ENCODE data around the gene METRNL.

The METRNL gene

DNA sequence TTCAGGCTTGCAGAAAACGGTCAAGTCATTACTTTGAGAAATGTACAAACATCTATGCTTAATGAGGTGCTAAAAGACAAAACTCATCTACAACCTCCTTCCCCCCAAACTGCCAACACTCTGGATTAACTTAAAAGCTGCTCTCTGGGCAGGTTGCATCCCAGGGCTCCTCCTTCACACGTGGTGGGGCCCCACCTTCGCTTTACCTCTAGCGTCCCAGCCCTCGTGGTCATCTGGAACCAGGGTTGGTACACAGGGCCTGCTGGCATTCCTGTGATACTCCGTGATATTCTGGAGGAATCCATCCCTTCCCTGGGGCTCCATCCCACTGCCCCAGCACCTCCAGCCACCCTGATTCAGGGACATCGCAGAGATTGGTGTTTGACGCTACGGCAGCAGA lies 4.8 kb downstream of the METRNL start:
- Histone ChIP-seq H3K4me1 (ENCODE audit: insufficient read depth, low read length) (peaks cover 11% of the 10 kb centered on the region), H3K36me3 (ENCODE audit: insufficient read depth, low read depth, low read length) (no peaks in the 10 kb centered on the region), H3K27me3 (ENCODE audit: insufficient read depth, low read length) (peaks cover 26% of the 10 kb centered on the region), H3K9me3 (ENCODE audit: insufficient read depth, low read depth, low read length) (no peaks in the 10 kb centered on the region), H3K27ac (ENCODE audit: low read length) (no peak overlapping the region), H3K9ac (ENCODE audit: low read depth, low read length) (0 out of 2 replicates have a peak overlapping the region, but pooled peaks have one; percentile 65), H3K4me3 (ENCODE audit: low read length) (no peak overlapping the region)

DNA sequence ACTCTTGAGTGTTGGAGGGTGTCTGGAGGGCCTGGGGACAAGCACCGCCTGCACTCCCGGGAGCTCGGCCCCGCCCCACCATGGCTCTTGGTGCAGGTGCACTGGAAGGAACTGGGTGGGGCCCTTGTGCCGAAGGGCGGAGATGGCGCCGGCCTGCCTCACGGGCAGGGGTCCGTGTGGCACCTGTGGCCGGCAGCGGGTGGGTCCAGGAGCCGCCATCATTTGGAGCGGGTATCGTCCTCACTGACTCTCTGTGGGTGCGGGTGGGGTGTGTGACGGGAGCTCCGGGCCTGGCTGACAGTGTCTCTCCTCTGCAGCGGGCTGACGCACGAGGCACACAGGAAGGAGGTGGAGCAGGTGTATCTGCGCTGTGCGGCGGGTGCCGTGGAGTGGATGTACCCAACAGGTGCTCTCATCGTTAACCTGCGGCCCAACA lies 5.2 kb downstream of the METRNL start:
- peaks cover 11% of the 10 kb centered on the region for H3K4me1 ChIP-seq (ENCODE audit: insufficient read depth, low read length)
- H3K4me3 ChIP-seq (ENCODE audit: low read length): no peak overlapping the region
- H3K36me3 ChIP-seq (ENCODE audit: insufficient read depth, low read depth, low read length): no peaks in the 10 kb centered on the region
- H3K27ac ChIP-seq (ENCODE audit: low read length): no peak overlapping the region
- peaks cover 26% of the 10 kb centered on the region for H3K27me3 ChIP-seq (ENCODE audit: insufficient read depth, low read length)
- no peak overlapping the region for H3K9ac ChIP-seq (ENCODE audit: low read depth, low read length)
- H3K9me3 ChIP-seq (ENCODE audit: insufficient read depth, low read depth, low read length): no peaks in the 10 kb centered on the region

DNA sequence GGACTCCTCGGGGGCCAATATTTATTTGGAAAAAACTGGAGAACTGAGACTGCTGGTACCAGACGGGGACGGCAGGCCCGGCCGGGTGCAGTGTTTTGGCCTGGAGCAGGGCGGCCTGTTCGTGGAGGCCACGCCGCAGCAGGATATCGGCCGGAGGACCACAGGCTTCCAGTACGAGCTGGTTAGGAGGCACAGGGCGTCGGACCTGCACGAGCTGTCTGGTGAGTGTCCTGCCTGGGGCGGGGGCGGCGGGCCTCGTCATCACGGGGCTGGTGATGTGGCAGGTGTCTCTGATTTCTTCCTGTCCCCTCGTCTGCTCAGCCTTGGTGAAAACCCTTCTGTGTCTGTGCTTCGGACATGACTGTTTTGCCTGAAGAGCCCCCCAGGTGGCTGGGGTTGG lies 5.7 kb downstream of the METRNL start:
- H3K4me1 ChIP-seq (ENCODE audit: insufficient read depth, low read length): peaks cover 11% of the 10 kb centered on the region

DNA sequence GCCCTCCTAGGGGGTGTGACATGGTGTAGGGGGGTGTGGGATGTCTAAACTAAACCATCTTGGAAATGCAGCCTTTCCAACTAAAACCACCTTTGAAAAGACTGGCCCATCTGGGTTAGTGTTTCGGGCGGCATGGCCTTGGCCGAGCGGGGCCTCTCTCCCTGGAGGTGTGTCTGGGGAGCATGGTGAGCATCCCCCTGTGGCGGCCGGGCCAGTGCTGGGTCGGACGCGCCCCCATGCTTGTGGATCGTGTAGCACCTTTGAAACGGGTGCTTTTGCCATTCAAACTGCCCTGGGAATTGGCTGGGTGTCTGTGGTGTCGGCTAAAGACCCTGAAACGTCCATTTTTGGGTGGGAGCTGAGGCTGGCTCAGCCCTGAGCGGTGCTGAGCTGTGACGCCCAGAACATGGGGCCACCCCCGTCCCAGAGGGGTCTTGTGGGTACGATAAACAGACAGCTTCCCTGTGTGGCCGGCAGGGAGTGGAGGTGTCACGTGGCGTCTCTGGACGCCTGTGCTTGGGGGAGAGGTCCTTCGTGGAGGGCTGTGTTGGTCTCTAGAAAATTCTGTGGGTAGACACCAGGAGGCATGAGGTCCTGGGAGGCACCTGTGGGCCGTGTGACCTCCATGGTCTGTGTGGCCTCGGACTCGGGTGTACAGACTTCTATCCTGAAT lies 6.3 kb downstream of the METRNL start:
- peaks cover 26% of the 10 kb centered on the region for H3K27me3 ChIP-seq (ENCODE audit: insufficient read depth, low read length)
- no peak overlapping the region for H3K27ac ChIP-seq (ENCODE audit: low read length)
- no peaks in the 10 kb centered on the region for H3K9me3 ChIP-seq (ENCODE audit: insufficient read depth, low read depth, low read length)
- no peak overlapping the region for H3K4me3 ChIP-seq (ENCODE audit: low read length)
- no peaks in the 10 kb centered on the region for H3K36me3 ChIP-seq (ENCODE audit: insufficient read depth, low read depth, low read length)
- H3K9ac ChIP-seq (ENCODE audit: low read depth, low read length): no peak overlapping the region
- H3K4me1 ChIP-seq (ENCODE audit: insufficient read depth, low read length): peaks cover 11% of the 10 kb centered on the region

More for the DNA sequence above, 5.7 kb downstream of the METRNL start:
- no peak overlapping the region for H3K9ac ChIP-seq (ENCODE audit: low read depth, low read length)
- H3K27ac ChIP-seq (ENCODE audit: low read length): no peak overlapping the region
- peaks cover 26% of the 10 kb centered on the region for H3K27me3 ChIP-seq (ENCODE audit: insufficient read depth, low read length)
- no peaks in the 10 kb centered on the region for H3K36me3 ChIP-seq (ENCODE audit: insufficient read depth, low read depth, low read length)
- H3K4me3 ChIP-seq (ENCODE audit: low read length): no peak overlapping the region
- H3K9me3 ChIP-seq (ENCODE audit: insufficient read depth, low read depth, low read length): no peaks in the 10 kb centered on the region

DNA sequence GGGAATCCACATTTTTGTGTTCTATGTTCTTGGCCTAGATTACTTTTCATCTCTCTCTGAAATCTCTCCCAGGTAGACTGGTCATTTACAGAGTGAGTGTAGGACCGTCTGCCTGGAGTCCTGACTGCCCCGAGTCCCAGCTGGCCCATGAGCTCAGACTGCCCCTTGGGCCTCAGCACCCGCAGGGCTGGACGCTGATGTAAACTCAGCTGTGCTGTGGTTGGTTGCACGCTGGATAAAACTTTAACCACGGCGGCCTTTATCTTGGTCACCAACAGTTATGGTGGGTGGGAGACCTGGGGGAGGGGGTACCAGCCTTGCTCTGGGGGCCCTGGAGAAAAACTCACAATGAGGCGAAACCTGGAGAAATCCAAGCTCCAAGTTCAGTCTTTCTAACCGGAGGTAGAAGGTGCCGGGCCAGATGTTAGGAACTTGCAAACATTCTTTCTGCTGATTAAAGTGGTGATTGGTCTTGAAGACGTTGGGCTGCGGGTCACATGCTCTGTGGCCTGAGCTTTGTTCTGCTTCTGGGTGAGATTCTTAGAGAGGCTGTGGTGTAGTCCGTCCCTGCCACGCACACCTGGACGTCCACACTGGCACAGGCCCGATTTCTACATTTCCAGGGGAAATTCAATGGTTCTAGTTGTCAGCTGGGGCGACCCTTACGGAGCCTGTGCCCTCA lies 6.9 kb downstream of the METRNL start:
- Histone ChIP-seq H3K4me1 (ENCODE audit: insufficient read depth, low read length) (peaks cover 11% of the 10 kb centered on the region), H3K27me3 (ENCODE audit: insufficient read depth, low read length) (peaks cover 19% of the 10 kb centered on the region), H3K9ac (ENCODE audit: low read depth, low read length) (no peak overlapping the region), H3K36me3 (ENCODE audit: insufficient read depth, low read depth, low read length) (no peaks in the 10 kb centered on the region), H3K9me3 (ENCODE audit: insufficient read depth, low read depth, low read length) (no peaks in the 10 kb centered on the region), H3K27ac (ENCODE audit: low read length) (no peak overlapping the region), H3K4me3 (ENCODE audit: low read length) (no peak overlapping the region)

DNA sequence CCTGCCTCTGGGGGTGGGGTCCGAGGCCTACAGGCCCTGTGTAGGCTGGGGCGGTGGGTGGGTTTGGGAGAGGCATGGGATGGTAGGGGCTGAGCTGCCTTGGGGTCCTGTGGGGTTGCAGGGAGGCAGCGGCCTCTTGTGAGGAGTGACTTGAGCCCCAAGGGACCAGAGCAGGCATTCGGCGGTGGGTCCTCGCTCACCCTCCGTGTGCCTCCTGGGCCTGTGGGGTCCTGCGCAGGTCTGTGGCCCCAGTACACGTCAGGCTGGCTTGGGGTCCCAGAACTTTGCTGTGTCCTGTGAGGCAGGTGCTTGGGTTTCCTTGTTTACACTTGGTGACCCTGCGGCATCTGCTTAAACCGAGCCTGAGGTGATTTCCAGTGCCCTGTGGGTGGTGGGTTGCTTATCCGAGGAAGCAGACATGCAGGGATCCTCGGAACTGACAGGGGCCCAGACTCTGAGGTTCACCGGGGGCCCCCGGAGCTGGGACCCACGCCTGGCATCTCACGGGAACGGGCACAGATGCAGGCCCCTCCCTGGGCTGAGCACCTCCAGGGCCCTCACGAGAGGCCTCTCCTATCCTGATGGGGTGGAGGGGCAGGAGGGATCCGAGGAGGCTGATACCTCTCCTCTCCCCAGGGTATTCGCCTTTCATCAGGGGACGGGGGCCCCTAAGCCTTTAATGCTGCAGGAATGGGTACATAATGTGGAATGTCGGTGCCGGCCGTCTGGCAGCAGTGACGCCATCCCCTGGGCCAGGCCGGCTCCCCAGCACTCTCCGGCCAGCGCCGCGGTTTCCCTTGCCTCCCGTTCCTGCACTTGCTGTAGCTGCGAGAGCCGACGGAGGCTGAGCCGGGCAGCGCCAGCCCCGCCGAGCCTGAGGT lies 7.7 kb downstream of the METRNL start:
- Histone ChIP-seq H3K27me3 (ENCODE audit: insufficient read depth, low read length) (peaks cover 11% of the 10 kb centered on the region), H3K27ac (ENCODE audit: low read length) (no peak overlapping the region), H3K9ac (ENCODE audit: low read depth, low read length) (no peak overlapping the region), H3K36me3 (ENCODE audit: insufficient read depth, low read depth, low read length) (no peaks in the 10 kb centered on the region), H3K4me3 (ENCODE audit: low read length) (no peak overlapping the region), H3K4me1 (ENCODE audit: insufficient read depth, low read length) (peaks cover 11% of the 10 kb centered on the region), H3K9me3 (ENCODE audit: insufficient read depth, low read depth, low read length) (no peaks in the 10 kb centered on the region)

DNA sequence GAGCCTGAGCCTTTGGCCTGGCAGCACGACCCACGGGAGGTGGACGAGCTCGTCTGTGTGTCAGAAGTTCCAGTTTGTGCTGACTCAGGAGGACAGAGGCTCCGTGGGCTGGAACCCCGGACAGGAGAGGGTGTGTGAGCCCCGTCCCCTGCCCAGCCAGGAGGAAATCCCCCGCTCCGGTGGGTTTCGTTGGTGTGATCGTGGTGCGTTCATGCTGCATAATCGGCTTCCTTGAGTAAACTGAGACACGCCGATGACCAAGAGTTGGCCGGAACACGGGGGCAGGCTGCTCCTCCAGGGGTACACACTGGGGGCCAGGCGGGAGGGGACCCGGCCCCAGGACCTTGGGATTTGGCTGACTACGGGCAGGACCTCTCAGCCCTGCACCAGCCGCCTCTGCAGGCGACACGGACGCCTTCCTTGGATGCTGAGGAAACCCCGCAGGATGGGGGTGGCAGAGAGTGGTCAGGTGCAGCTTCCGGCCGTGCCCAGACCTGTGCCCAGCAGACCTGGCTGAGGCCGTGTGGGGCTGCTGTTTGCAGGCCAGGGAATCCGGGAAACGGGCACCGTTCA lies 8.5 kb downstream of the METRNL start:
- H3K9me3 ChIP-seq (ENCODE audit: insufficient read depth, low read depth, low read length): no peaks in the 10 kb centered on the region
- H3K27ac ChIP-seq (ENCODE audit: low read length): no peak overlapping the region
- peaks cover 11% of the 10 kb centered on the region for H3K4me1 ChIP-seq (ENCODE audit: insufficient read depth, low read length)
- H3K27me3 ChIP-seq (ENCODE audit: insufficient read depth, low read length): peaks cover 6% of the 10 kb centered on the region; the same call in 1 of the 2 replicates
- no peak overlapping the region for H3K4me3 ChIP-seq (ENCODE audit: low read length)
- H3K9ac ChIP-seq (ENCODE audit: low read depth, low read length): no peak overlapping the region
- H3K36me3 ChIP-seq (ENCODE audit: insufficient read depth, low read depth, low read length): no peaks in the 10 kb centered on the region

DNA sequence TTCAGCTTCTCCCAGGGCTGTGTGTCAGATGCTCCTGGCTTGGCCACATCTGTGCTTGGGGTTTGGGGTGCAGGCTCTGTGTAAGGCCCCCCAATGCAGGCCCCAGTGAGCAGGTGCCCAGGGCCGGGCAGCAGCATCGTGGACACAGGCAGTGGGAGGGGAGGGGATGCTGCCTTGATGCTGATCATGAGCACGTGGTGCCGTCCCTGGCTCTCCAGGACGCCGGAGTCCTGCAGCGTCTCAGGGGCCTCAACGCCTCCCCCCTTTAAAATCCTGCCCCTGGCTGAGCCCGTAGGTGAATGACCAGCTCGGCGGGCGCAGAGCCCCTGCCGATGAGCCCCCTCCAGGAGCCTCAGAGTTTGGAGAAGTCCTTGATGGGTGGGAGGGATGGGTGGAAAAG lies 9.0 kb downstream of the METRNL start:
- no peak overlapping the region for H3K27ac ChIP-seq (ENCODE audit: low read length)
- no peak overlapping the region for H3K4me3 ChIP-seq (ENCODE audit: low read length)
- no peaks in the 10 kb centered on the region for H3K9me3 ChIP-seq (ENCODE audit: insufficient read depth, low read depth, low read length)
- peaks cover 9% of the 10 kb centered on the region for H3K4me1 ChIP-seq (ENCODE audit: insufficient read depth, low read length)
- H3K27me3 ChIP-seq (ENCODE audit: insufficient read depth, low read length): peaks cover 2% of the 10 kb centered on the region; the same call in 1 of the 2 replicates
- no peaks in the 10 kb centered on the region for H3K36me3 ChIP-seq (ENCODE audit: insufficient read depth, low read depth, low read length)
- no peak overlapping the region for H3K9ac ChIP-seq (ENCODE audit: low read depth, low read length)

DNA sequence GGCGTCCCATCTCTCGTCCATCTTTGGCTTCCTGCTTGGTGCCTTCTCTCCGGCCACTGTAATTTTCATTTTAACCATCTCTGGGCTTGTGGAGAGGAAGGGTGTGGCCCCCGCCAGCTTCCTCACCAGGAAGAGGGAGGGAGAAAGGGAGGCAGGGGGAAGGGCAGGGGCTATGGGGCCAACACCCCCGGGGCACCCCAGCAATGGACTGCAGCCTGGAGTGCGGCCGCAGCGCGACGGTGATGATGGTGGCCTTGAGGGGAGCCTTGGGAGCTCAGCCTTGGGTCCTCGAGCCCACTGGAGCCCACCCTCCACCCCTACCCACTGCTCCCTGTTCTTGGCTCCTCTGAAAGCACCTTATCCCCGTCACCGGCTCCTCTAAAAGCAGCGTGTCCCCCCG lies 9.5 kb downstream of the METRNL start:
- Histone ChIP-seq H3K9me3 (ENCODE audit: insufficient read depth, low read depth, low read length) (no peaks in the 10 kb centered on the region), H3K9ac (ENCODE audit: low read depth, low read length) (no peak overlapping the region), H3K4me1 (ENCODE audit: insufficient read depth, low read length) (peaks cover 5% of the 10 kb centered on the region), H3K27me3 (ENCODE audit: insufficient read depth, low read length) (no peaks in the 10 kb centered on the region), H3K4me3 (ENCODE audit: low read length) (no peak overlapping the region), H3K27ac (ENCODE audit: low read length) (no peak overlapping the region), H3K36me3 (ENCODE audit: insufficient read depth, low read depth, low read length) (no peaks in the 10 kb centered on the region)

DNA sequence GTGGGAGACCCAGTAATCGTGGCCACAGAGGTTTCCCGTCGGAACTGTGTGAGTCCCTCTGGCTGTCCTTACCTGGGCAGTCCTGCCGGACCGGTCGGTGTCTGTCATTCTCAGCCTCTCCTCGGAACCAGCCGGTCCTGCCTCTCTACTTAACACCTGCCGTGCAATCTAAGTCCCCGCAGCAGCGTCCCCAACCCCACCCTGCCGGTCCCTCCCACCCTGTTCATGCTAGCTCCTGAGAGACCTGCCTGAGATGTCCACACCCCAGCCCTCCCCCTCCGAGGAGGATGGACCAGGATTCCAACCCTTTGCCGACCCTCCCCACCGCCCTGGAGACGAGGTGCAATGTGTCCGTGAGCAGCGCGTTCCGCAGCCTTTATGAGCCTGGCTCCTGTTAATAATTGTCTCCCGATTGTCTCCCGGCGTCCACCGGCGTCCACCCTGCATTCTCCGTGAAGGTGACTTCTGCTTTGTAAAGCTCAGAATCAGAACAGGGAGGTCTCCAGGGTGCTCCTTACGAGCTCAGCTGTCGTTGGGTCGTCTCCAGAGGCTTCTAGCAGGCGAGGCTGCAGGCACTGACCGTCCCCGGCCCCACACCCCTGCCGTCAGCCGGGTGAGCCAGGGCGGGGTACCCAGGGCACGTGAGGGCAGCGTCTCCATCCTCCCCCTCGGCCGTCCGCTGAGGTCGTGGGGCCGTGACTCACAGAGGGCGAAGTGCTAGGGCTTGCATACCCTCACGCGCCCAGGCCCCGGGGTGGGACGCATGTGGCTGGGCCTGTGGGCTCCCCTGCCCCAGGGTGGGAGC lies 10.1 kb downstream of the METRNL start:
- no peaks in the 10 kb centered on the region for H3K4me1 ChIP-seq (ENCODE audit: insufficient read depth, low read length)
- no peak overlapping the region for H3K27ac ChIP-seq (ENCODE audit: low read length)
- no peak overlapping the region for H3K9ac ChIP-seq (ENCODE audit: low read depth, low read length)
- H3K9me3 ChIP-seq (ENCODE audit: insufficient read depth, low read depth, low read length): no peaks in the 10 kb centered on the region
- H3K36me3 ChIP-seq (ENCODE audit: insufficient read depth, low read depth, low read length): no peaks in the 10 kb centered on the region
- no peaks in the 10 kb centered on the region for H3K27me3 ChIP-seq (ENCODE audit: insufficient read depth, low read length)
- H3K4me3 ChIP-seq (ENCODE audit: low read length): no peak overlapping the region
